DOHH2 (cell line): Measurements from ENCODE around the gene HLA-G.

Source experiments
- EZH2phosphoT487 ChIP-seq: fragments of 200-600 bp; sonication (generic); IDR thresholded peaks from 2 replicates; pipeline ENCODE4 v1.6.1; 2017; ENCODE audit warnings: borderline replicate concordance, mild to moderate bottlenecking, antibody characterized with exemption, low read length, moderate library complexity, mixed read lengths
- TF ChIP-seq, protein P1 (sequence below): fragments of 200-600 bp; sonication (generic); IDR thresholded peaks from one replicate; pipeline ENCODE4 v1.5.1; 2014; ENCODE audit warnings: antibody characterized with exemption, mild to moderate bottlenecking, low read depth, low read length; ENCODE audit not compliant: poor library complexity, severe bottlenecking

DNA sequence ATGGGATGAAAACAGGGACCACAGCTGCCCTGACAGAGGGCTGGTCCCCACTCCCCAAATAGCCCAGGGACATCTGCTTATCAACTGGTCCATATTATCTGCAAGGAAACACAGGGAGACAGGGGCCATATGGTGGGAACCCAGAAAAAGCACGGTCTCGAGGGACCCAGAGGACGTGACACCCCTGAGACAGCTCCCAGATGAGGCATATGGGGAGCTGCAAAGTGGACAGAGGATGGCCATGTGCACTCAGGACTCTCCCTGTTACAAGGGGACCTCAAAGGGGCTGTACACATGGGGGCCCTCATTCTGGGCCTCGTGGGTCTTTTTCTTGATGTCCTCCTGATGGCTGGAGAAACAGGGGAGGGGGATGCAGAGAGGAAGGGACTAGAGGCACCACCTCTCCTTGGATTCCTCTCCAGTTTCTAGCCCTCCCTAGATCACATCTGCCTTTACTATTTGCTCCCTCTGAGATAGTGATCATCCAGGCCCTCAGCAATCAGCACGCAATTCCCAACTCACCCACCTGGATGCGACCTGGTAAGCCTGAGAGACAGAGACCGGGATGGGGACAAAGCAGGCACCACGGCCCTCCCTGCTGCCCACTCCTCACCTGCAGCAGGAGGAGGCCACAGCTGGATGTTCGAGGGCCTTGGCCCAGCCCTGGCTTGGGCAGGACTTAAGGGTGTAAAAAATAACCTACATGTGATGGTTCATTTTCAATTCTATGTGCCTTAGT, 13.1 kb upstream of the HLA-G start:
- TF ChIP-seq, protein P1, sequence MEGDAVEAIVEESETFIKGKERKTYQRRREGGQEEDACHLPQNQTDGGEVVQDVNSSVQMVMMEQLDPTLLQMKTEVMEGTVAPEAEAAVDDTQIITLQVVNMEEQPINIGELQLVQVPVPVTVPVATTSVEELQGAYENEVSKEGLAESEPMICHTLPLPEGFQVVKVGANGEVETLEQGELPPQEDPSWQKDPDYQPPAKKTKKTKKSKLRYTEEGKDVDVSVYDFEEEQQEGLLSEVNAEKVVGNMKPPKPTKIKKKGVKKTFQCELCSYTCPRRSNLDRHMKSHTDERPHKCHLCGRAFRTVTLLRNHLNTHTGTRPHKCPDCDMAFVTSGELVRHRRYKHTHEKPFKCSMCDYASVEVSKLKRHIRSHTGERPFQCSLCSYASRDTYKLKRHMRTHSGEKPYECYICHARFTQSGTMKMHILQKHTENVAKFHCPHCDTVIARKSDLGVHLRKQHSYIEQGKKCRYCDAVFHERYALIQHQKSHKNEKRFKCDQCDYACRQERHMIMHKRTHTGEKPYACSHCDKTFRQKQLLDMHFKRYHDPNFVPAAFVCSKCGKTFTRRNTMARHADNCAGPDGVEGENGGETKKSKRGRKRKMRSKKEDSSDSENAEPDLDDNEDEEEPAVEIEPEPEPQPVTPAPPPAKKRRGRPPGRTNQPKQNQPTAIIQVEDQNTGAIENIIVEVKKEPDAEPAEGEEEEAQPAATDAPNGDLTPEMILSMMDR, result no peak
- no peak for TF ChIP-seq EZH2phosphoT487
